Right hindlimb (tissue), 1 donor: ENCODE data around the gene PER3.

ENCODE experiments used
- DNase-seq: peaks from one replicate; pipeline ENCODE4 v3.0.0-alpha.2; 2018

Gene PER3

DNA sequence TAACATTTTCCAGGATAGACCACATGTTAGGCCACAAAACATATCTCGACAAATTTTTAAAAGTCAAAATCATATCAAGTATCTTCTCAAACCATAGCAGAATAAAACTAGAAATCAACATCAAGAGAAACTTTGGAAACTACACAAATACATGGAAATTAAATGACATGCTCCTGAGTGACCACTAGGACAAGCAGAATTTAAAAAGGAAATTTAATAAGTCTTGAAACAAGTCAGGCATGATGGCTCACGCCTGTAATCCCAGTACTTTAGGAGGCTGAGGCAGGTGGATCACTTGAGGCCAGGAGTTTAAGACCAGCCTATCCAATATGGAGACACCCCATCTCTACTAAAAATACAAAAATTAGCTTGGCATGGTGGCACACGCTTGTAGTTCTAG lies 95.1 kb downstream of the PER3 start:
- DNase-seq, result no peak

GRCh38 chr1:7884757-7885156 lies 100.7 kb downstream of the PER3 start:
- DNase-seq, result no peak

DNA sequence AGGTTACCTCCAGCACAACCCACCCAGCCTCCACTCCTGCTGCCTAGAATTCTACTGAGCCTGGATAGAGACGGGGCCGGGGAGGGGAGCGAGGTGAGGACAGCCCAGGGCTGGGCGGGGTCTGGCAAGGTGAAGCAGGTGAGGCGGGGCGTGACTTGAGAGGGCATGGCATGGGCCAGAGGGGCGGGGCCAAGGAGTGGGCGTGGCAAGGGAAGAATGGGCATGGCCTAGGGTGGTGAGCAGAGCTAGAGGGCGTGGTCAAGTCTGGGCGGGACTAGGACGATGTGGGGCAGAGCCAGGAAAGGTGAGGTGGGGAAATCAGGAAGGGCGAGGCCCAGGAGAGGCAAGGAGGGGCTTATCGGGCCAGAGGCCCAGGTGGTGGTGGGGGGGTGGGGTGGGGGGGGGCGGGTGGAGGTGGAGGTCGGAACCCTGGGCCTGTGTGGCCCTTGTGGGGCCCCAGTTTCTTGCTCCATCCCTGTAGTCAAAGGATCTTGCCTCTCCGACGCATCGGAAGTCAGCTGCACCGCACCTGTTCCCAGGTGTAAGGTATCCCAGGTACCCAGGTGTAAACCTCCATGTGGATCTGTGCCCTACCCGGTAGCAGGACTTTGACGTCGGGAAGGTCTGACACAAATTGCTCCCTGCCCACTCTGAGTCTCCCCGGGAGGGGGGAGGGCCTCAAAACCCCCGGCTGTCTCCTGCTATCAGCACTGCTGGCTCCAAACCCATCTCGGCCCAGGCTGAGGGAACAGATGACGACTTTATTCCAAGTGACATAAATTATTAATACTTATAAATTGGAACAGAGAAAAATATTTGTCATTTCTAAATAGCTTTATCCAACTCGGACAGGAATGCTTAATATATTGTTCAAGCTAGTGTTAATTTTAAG lies 101.7 kb downstream of the PER3 start:
- peak; percentile 29 for DNase-seq

DNA sequence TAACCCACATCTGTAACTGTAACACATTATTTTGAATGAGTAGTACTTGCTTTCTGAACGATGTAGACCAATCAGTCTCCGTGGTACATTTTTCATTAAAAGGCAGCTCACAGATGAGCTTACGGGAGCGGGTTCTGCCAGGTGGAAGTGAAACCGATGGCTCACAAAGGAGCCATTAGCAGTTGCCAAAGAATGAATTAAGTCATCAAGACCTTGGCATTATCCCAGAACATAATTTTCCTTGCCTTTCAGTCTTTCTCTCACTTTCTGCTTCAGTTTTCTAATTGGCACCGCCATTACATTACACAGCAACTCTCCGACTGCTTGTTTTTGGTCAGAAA lies 102.3 kb downstream of the PER3 start:
- no peak for DNase-seq

DNA sequence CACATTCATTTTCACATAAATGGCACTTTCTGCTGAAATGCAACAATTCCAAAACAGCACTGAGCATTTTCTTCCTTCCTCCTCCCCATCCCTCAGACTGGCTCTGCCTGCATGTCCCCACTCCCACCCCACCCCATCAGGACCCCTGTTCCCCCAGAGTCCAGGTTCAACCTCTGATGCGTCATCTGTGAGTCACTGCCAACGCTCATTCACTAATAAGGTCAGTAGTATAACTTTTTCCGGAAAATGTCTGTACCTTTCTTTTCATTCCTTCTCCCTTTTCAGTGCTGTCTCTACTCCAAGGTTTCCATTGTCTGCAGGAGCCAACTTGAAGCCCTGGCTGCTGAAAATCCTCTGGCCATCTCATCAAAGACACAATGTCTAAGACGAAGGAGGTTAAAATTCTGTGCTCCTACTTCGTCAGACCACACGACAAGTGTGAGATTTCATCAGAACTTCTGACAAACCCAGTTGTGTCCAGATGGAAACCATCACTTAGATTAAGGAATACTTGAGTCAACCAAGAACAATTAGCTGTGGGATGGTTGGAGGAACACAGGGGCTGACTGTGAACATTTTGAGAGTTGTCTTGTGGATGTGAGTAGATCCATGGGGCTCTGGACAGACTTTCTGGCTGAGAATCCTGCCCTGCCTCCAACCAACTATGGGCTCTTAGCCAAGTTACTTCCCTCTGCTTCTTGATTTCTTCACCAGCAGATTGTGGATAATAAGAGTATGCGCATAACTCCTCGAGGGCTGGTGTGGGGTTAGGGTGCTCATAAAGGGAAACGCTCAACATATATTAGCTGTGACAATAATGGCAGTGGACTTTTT lies 104.4 kb downstream of the PER3 start:
- no peak for DNase-seq

GRCh38 chr1:7890853-7891252 lies 106.8 kb downstream of the PER3 start:
- DNase-seq, result no peak

DNA sequence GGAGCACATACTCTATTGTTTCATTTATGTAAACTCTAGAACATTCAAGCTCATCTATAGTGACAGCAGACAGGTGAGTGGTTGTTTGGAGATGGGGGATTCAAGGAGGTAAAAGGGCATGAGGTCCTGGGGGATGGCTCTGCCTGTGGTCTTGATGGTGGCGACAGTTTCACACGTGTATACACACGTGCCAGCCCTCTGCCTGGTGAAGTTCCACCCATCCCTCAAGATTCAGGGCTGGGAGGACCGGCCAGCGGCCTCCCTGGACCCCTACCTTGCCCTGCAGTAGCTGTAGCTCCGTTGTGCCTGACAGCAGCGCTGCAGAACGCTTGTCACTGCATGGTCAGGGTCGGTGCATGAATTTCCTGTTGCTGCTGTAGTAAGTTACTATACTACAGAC lies 107.7 kb downstream of the PER3 start:
- DNase-seq, result no peak

- DNase-seq, result no peak
Measured at GRCh38 chr1:7893529-7894180, 109.6 kb downstream of the PER3 start.
